ENCODE measurements around the gene SPAG6. TPM values are rescaled to one million over a fixed set of nuclear protein-coding genes. Genes with fewer than 3 reads are reported as not detected.

SPAG6 gene
- total RNA-seq, 1 donor from 2014 or later = not detected

- no peak for DNase-seq (ENCODE audit: low read depth)
- no peak overlapping the region for H3K4me3 ChIP-seq (ENCODE audit: low read depth, low read length)
- no peak for TF ChIP-seq CTCF (conservative IDR thresholded peaks at IDR 0.05; ENCODE audit: low read depth, low read length)
Observed at GRCh38 chr10:22451346-22451745, 106.0 kb downstream of the SPAG6 start.

- DNase-seq (ENCODE audit: low read depth) = no peak
- no peak for TF ChIP-seq CTCF (conservative IDR thresholded peaks at IDR 0.05; ENCODE audit: low read depth, low read length)
- H3K4me3 ChIP-seq (ENCODE audit: low read depth, low read length) = no peak overlapping the region
Observed at GRCh38 chr10:22453320-22453719, 108.0 kb downstream of the SPAG6 start.

GRCh38 chr10:22453948-22454591 lies 108.8 kb downstream of the SPAG6 start:
- DNase-seq (ENCODE audit: low read depth) = no peak
- TF ChIP-seq CTCF (conservative IDR thresholded peaks at IDR 0.05; ENCODE audit: low read depth, low read length) = no peak

GRCh38 chr10:22454634-22455033 lies 109.3 kb downstream of the SPAG6 start:
- no peak for TF ChIP-seq CTCF (conservative IDR thresholded peaks at IDR 0.05; ENCODE audit: low read depth, low read length)
- no peak overlapping the region for H3K4me3 ChIP-seq (ENCODE audit: low read depth, low read length)
- no peak for DNase-seq (ENCODE audit: low read depth)

More at GRCh38 chr10:22453948-22454591, 108.8 kb downstream of the SPAG6 start:
- no peak overlapping the region for H3K4me3 ChIP-seq (ENCODE audit: low read depth, low read length)

GRCh38 chr10:22455068-22455857 lies 110.0 kb downstream of the SPAG6 start:
- no peak for TF ChIP-seq CTCF (conservative IDR thresholded peaks at IDR 0.05; ENCODE audit: low read depth, low read length)
- DNase-seq (ENCODE audit: low read depth) = no peak
- no peak overlapping the region for H3K4me3 ChIP-seq (ENCODE audit: low read depth, low read length)

- no peak for TF ChIP-seq CTCF (conservative IDR thresholded peaks at IDR 0.05; ENCODE audit: low read depth, low read length)
- no peak overlapping the region for H3K4me3 ChIP-seq (ENCODE audit: low read depth, low read length)
- no peak for DNase-seq (ENCODE audit: low read depth)
Observed at GRCh38 chr10:22456486-22456885, 111.2 kb downstream of the SPAG6 start.
